ENCODE measurements around the gene SRRM5.
"Not testable (repeated sequence)": the region's sequence is repeated elsewhere in the genome, so short reads cannot be mapped to it uniquely, and the experiment has no call there.

The SRRM5 gene

DNA sequence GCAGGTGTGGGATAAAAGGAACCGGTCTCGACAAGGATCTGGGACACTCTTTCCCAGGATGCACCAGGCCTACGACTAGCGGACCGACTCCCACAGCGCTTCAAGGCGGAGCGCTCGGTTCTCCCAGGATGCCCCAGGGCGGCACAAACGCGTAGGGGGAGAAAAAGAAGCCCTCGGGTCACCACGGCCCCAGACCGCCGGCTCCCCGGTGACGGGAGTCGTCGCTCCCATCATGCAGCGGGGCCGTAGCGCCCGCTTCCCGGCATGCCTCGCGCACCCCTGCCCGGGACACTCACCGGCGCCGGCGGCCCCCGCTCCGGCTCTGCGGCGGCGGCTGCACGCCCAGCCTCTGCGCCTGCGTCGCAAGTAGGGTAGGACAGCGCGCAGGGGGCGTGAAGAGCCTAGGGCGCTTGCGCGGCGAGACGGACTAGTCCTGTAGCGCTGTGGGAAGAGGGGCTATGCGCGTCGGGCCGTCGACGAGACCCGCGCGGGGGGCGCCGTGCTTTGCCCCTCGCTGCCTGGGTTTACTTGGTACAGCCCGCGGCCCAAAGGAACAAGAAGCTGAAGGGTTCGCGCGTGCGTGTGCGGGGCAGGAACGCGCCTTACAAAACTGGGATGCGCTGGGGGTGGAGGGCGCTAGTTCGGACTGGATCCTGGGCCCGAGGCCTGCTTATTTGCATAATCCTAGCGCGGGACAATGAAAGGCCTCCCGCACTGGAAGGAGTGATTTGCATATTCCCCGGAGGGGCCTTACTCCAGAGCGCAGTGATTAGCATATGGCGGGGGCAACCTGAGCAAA is 7.6 kb downstream of the SRRM5 start, which contains the start of gene ZNF428:
Gene ZNF428, minus strand, starts transcription at position 368 of the 799 bp plus-strand sequence. CDS start 5,325 bp downstream, outside the sequence.
- peak; percentile 92 to 95 for DNase-seq

DNA sequence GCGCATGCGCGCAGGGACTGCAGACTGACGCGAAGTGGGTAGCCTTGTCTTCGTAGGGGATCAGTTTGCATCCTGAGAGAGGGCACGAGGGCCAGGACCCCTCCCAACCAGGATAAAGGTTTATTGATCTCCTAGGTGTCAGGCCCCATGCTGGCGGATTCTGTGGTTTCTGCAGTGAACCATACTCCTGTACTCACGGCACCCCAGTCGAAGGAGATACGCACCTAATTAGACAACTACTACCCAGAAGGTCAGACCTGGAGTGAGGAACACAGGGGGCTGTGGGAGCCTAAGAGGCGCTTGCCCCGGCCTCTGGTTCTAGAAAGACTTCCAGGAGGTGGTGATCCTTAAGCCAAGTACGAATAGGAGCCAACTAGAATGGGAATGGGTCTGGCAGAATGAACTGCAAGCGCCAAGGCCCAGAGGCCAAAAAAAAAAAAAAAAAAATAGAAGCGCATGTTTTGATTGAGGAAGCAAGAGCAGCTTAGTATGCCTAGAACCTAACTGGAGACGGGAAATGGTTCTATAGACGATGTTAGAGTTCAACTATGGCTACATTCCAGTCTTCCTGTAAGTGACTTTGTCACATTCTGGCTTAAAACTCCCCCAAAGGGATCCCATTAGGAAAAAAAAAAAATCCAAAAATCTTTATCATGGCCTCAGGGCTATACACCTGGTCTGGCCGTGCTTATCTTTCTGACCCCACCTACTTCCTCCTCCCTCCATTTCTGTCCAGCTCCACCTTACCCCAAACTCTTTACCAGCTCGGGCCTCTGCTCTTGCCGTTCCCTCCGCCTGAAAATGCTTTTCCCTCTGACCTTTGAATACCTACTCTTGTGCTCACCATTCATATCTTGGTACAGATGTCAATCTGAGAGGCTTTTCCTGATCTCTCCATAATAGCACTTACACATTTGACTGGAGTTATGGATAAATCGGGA is 8.4 kb downstream of the SRRM5 start:
- no peak for DNase-seq

DNA sequence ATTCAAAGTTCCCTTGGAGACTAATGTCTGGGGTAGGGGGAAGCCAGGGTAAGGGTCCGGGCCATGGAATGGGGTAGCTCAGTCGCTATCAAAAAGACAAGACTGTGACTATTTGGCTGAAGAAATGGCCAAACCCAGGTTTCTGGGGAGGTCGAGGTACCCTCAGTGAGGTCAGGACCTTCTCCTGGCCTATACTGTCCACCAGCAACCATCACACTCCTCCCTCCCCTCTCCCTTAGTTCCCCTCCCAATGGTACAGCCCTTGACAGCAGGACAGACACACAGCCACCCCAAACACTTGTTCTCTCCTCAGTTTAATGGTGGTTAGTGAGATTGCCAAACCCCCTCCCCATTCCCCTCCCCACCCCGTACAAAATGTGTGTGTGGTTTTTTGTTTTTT is 10.2 kb downstream of the SRRM5 start:
- DNase-seq: no peak

DNA sequence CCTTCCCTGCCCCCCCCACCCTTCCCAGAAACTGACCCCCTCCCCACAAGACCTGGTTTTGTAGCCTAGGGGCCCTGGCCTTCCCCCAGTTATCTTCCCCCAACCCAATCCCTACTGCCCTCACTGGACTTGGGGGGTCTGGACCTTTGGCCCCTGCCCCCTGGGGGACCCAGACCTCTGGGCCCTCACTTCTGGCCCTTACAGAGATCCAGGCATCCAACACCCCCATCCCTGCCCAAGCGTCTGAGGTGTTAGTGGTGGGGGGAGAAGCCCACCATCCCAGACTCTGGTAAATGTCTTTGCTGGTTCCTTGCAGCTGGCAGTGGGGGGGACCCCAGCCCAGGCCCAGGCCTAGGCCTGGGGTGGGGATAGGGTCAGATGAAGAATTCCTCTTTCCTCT is 11.1 kb downstream of the SRRM5 start:
- no peak for DNase-seq

DNA sequence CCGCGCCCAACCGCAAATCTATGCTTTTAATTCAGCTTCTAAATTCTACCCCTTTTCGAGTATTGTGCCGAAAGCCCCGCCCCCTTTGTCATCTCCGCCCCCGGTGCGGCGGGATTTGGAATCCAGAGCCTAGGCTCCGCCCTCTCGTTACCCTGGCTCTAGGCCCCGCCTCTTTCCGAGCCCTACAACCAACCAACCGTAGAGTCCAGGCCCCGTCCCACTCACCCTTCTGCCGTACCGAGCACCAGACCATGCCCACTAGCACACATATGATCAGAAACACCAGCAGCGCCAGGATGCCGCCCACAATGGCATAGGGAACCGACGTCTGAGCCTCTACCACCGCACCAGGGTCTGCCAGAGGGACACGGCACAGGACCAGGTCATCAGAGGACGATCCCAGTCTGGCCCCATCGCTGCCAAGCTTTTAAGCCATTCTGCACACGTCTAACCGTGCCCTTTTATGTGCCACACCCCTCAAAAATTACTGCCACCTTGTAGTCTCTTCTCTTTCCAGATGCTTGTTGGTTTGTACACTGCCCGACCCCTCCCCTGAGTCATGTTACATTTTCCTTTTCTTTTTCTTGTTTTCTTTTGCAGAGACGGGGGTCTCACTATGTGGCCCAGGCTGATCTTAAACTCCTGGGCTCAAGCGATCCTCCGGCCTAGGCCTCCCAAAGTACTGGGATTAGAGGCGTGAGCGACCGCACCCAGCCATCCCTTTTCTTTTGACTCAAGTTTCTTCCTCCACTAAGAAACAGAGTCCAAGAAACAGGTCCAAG is 12.2 kb downstream of the SRRM5 start:
- DNase-seq: no peak

DNA sequence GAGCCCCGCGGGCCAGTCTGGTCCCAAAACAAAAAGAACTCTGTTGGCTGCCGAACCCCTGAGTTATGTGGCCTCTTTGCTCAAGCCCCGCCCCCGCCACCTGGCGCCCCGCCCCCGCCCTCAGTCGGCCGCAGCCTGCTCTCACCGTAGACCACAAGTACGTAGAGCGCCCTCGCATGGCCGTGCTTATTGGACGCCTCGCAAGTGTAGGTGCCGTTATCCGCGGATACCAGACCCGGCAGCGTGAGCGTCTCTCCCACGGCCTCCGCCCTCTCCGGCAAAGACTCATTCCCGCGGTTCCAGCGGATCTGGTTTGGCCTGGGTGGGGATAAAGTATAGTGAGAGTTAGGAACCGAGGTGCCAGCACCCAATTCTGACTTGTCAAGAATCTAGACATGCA is 13.0 kb downstream of the SRRM5 start:
- no peak for DNase-seq

DNA sequence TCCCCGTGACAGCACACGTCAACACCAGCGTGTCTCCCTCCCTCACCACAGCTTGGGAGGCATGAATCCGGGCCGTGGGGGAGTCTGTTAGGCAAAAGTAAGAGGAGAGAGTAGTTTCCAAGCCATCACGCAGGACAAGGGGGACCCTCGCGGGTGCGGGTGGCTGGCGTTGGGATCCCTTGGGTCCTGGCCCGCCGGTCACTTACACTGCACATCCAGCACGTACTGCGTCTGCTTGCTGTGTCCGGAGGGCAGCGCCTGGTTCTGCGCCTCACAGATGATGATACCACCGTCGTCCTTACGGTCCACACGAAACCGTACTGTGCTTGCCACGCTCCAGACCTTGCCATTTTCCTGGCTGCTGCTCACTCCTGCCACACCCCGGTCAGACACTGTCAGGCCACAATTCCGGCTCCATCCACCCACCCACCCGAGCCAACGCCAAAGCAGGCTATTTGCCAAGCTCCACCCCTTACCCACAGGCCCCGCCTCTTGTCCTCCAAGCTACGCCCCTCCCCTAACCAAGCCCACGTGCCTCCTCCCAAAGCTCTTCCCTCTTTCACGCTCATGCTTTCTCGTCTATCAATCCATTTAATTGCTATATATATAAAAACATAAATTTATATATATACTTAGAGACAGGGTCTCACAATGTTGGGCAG is 14.2 kb downstream of the SRRM5 start:
- no peak for DNase-seq

DNA sequence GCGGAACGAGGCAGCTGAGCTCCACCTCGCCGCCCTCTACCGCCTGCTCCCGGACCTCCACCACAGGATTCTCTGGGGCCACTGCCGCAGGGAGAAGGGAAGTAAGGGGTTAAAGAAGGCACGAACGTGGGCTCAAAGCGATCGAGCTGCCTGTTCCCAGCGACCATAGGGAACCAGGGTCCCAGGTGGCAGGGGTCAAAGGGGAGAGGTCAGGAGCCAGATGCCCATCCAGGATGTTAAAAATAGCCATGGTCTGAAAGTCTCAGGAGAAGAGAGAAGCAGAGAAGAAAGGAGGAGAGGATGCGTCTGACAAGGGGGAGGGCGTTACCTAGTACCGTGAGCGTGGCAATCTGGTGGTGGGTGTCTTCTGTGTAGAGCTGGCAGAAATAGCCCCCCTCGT is 14.9 kb downstream of the SRRM5 start:
- no peak for DNase-seq

DNA sequence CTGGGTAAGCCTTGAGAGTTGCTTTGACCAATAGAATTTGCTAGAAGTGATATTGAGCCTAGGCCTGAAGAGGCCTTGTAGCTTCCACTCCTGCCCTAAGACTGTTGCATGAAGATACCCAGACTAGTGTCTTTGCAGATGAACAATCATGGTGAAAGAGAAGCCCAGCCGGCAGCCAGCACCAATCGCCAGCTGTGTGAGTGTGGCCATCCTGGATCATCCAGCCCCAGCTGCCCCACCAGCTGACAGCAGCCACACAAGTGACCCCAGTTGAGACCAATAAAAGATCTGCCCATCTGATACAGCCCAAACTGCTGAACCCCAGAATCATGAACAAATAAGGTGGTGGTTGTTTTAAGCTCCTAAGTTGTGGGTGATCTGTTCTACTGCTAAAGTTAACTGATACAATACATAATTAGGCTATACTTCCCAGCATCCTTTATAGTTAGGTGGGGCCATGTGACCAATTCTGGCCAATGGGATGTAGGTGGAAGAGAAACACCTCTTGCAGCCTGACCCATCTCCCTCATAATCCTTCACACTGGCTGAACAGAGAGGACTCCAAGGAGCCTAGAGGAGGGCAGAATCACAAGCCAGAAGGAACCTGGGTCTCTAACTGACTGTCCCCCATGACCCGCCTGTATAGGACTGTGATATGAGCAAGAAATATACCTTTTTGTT is 16.9 kb downstream of the SRRM5 start:
- no peak for DNase-seq

DNA sequence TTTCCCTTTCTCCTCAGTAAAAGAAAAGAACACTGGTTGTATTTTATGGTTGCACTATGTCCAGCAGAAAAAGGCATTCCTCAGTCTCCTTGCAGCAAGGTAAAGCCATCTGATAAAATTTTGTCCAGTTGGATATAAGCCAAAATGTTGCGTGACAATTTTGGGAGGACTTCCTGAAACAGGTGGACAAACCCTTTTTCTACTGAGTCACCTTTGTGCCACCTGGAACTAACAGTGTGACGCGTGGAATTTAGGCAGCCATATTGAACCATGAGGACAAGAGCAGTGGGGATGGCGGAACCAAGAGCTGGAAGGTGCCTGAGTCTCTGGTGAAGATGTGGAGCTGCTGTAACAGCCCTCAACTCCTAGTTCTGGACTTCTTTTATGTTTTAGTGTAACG is 19.6 kb downstream of the SRRM5 start:
- DNase-seq: no peak

DNA sequence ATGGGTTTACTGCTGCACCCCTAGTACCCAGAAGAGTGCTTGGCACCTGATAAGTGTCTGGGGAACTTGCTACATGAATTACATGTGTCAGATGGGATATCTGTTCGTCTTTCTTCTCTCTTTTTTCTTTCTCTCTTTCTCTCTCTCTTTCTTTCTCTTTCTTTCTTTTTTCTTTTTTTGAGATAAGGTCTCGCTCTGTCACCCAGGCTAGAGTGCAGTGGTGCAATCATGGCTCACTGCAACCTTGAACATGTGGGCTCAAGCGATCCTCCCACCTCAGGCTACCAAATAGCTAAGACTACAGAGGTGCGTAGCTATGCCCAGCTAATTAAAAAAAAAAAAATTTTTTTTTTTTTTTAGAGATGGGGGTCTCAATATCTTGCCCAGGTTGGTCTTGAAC is 21.6 kb downstream of the SRRM5 start:
- no peak for DNase-seq

DNA sequence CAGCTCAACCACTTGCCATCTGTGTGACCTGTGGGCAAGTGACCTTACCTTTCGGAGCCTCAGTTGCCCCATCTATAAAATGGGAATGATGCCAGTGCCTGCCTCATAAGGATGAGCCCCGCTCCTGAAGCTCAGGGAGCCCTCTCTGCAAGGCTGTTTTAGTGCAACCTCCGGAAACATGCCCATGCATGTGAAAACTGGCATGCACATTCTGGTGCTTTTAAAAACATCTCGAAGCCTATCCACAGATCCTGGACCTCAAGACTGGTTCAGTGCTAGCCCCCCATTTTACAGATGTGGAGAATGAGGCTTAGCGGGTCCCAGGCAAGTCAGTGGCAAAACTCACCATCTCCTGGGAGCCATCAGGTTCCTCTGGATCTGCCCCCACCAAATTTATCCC is 22.2 kb downstream of the SRRM5 start:
- no peak for DNase-seq

DNA sequence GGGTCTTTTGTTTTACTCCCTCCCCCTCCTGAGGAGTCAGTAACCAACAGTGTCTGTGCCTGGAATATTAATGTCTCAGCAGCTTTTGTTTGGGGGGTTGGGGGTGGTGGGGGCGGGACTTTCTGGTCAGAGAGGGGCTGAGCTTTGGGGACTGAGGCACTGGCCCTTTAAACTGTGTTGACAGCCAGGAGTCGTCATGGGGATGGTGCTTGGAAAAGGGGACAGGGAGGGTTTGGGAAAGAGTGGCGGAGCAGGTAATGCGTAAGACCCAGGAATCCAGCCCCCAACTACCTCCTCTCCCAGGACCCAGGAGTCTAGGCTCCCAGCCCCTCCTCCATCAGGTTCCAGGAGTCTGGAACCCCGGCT is 22.6 kb downstream of the SRRM5 start:
- no peak for DNase-seq

DNA sequence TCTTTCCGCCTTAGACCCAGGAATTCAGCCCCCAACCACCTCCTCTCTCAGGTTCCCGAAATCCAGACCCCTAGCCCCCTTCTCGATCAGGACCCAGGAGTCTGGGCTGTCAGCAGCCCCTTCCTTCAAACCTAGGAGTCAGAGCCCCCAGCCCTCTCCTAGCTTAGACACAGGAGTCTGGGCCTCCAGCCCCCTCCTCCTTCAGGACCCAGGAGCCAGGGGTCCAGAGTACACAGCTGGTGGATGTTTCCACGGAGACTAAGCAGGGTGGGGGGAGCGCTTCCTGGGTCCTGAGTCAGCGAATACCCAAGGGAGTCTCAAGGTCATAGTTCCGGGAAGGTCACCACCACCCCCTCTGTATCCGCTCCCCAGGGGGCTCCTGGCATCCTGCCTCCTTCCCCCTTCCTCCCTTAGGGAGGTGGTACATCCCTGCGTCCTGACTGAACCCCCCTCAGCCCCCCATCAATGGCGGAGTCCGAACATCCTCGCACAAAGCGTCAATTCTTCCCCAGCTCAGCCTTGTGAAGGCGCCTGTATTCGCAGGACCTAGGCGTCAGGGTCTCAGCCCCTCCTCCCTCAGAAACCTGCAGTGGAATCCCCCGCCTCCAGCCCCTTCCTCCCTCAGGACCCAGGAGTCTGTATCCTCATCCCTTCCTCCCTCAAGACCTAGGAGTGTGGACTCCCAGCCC is 23.1 kb downstream of the SRRM5 start:
- no peak for DNase-seq

DNA sequence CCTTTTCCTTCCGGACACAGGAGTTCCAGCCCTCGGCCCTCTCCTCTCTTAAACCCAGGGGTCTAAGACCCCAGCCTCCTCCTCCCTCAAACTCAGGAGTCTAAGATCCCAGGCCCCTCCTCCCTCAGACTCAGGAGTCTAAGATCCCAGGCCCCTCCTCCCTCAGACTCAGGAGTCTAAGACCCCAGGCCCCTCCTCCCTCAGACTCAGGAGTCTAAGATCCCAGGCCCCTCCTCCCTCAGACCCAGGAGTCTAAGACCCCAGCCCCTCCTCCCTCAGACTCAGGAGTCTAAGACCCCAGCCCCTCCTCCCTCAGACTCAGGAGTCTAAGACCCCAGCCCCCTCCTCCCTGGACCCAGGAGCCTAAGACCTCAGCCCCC is 23.7 kb downstream of the SRRM5 start:
- DNase-seq: not testable (repeated sequence)

DNA sequence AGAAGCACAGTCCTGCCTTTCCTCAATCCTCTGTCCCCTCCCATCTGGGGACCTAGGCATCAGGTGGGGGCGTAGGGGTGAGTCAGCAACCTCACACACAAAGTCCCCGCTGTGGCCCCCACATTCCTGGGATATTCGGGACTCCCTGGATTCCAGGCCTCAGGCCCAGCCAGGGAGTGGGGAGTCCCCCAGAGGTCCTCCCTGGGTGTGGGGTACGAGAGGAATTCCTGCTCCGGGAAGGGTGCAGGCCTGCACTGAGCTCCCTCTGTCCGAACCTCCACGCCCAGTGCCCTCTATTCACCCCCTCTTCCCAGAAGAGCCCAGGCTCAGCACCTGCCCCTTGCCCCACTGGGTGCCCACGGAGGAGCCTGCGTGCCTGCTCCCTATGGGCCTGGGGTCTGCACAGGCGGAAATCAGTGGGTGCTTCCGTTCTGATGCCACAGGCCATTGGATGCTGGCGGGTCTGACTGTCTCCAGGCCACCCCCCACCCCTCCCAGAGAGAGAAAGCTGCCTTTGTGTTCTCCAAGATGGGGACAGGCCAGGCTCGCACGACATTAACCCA is 24.3 kb downstream of the SRRM5 start:
- no peak for DNase-seq

DNA sequence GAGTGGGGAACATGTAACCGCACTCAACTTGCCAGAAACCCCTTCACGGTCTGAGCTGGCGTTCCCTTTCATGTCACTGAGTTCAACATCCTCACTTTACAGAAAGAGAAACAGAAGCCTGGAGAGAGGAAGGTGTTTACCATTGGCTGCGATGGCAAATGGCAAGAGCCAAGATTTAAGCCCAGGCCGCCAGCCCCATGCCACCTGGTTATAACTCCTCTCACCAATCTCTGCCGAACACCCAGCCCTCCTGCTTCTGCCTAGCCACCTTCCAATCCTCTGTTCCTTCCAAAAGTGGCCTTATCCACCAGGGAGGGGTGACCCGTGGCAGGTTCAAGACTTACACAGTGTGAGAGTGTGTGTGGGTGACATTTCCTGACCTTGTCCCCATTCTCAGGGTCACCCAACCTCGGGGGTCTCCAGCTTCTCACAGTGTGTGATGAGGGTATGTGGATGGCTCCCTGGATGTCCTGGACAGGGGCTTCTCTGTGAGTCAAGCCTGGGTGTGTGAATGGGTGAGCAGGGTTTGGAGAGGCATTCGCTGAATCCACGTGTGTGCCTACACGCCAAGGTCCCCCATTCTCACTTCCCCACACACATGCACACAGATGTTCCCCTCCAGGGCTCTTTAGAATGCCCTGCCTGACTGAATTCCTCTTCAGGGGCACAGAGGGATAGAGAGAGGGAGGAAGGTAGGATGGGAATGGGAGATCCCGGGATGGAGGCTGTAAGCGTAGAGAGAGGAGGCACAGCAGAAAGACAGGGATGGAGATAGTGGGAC is 26.5 kb downstream of the SRRM5 start:
- no peak for DNase-seq

DNA sequence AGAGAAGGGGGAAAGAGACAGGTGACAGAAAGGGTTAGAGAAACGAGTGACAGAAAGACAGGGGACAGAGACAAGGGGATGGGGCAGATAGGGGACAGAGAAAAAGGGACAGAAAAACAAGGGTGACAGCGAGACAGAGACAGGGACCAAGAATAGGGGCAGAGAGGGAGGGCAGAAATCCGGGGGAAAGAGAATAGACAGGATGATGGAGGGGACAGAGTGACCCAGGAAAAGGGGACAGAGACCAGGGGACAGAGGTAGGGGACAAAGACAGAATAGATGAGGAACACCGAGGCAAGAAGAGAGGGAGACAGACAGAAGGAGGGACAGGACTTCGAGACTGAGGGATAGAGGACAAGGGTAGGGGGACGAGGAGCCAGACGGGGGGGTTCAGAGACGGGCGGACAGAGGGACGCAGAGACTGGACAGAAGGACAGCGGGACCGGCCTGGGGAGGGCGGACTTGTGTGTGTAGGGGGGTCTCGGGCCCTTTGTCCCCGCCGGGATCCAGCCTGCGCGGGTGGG is 27.2 kb downstream of the SRRM5 start:
- DNase-seq: no peak

DNA sequence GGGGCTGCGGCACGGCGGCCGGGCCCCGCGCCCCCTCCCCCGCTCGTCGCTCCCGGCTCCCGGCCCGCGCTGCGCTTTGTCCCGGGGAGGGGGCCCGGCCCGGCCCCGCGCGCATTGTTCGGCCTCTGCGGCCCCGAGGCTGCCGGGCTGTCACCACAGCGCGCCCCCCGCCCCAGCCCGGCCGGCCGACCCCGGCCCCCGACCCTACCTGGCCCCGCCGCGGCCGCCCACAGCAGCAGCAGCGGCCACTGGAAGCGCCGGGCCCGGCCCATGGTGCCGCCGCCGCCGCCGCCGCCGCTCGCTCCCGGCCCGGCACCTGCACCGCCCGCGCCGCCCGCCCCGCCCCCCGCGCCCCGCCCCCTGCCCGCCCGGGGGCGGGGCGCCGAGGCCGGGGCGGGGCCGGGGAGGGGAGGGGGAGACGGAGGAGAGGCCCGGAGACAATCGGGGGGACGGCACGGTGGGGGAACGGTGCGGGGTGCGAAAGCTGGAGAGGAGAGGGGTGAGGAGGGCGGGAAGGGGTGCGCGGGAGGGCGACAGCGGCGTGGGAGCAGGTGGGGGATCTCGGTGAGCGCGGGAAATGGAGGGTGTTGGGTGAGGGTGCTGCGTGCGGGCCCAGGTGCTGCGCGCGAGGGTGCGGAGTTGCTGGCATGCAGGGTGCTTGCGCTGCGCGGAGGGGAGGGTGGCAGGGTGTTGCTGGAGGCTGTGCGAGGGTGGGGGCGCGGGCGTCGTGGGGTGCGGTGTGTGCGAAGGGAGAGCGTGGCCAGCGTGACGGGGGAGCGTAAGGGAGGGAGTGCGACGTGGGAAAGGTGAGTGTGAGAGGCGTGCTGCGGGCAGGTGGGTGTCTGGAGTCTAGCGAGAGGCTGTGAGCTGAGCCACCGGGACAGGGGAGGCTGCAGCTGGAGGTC is 27.9 kb downstream of the SRRM5 start, which contains the start of gene CADM4:
Gene CADM4, minus strand, starts transcription at position 332 of the 905 bp plus-strand sequence. Its CDS starts 60 bp downstream, at position 272.
- peak in 1 of 2 experiments; percentile 32 for DNase-seq

All from NCI-H1930 (cell line).